HCT116 (cell line): ENCODE measurements around the gene QRICH2. TPM values are rescaled to one million over a fixed set of nuclear protein-coding genes. Genes with fewer than 3 reads are reported as not detected.
A peak's percentile ranks its signal among the peaks of the same experiment; 100 is the strongest.

Experiments
- ATAC-seq: fragments of 200-7000 bp; cut with Tn5 transposase; 2 replicates; pipeline ENCODE4 v1.9.1; 2020; ENCODE audit warnings: mild to moderate bottlenecking, moderate library complexity
- Bru-seq: library from RNA; stranded (reverse); fragments of 400-500 nt; gene quantifications from one replicate; lab custom pipeline; 2021; lab: Mats Ljungman, UMichigan
- BruChase-seq, 2 experiments: library from RNA; stranded (reverse); fragments of 400-500 nt; gene quantifications; one replicate each; lab custom pipeline; 2021; lab: Mats Ljungman, UMichigan
- BruUV-seq: library from RNA; stranded (reverse); fragments of 400-500 nt; replicated peaks from 2 replicates; lab custom pipeline; 2021; lab: Mats Ljungman, UMichigan
- CTCF ChIA-PET: fragments of 300-600 bp; sonication (Branson Sonifier 250); formaldehyde crosslinking; loops from one replicate; lab custom pipeline; 2021; ENCODE audit warnings: antibody characterized with exemption; lab: Charles Lee
- POLR2A ChIA-PET: fragments of 300-600, 350-600 bp; sonication (Branson Sonifier 250); formaldehyde crosslinking; loops from one replicate; lab custom pipeline; 2021; ENCODE audit warnings: antibody characterized with exemption; lab: Charles Lee
- RAD21 ChIA-PET, 2 experiments: fragments of 300-600 bp; sonication (Branson Sonifier 250); formaldehyde crosslinking; loops; one replicate each; lab custom pipeline; 2023; ENCODE audit warnings: low total read pairs in 2 of 2; ENCODE audit not compliant: uncharacterized antibody in 2 of 2, unreplicated experiment in 2 of 2, low non-redundant PET in 1 of 2; lab: Charles Lee
- DNase-seq: peaks from one replicate; pipeline ENCODE4 v3.0.0-alpha.2; 2010; ENCODE audit warnings: low read depth, low spot score
- H2AFZ ChIP-seq: fragments of 200-600 bp; shearing (Covaris generic), sonication (generic); 2 replicates; pipeline ENCODE4 v1.6.1; 2017; ENCODE audit warnings: low read depth, mixed run types, mixed read lengths, antibody characterized with exemption, low read length; ENCODE audit not compliant: poor library complexity, severe bottlenecking
- H3K27ac ChIP-seq: 2 replicates; pipeline ENCODE4 v1.5.1; 2012; ENCODE audit warnings: low read depth, low read length
- H3K27me3 ChIP-seq: fragments of 200-600 bp; sonication (generic); 2 replicates; pipeline ENCODE4 v1.6.1; 2016; ENCODE audit warnings: mixed run types, low read length, mixed read lengths; ENCODE audit not compliant: insufficient read depth
- H3K36me3 ChIP-seq, 2 experiments: fragments of 200-500 bp in 1 of 2; fragments of 200-600 bp in 1 of 2; sonication (Bioruptor generic) in 1 of 2; sonication (generic) in 1 of 2; 2 replicates each; pipeline versions ENCODE4 v1.5.1 to v1.6.1; 2014 to 2016; ENCODE audit warnings: low read length in 2 of 2, inconsistent platforms in 1 of 2, mixed read lengths in 1 of 2, mixed run types in 1 of 2; ENCODE audit not compliant: insufficient read depth in 2 of 2, control insufficient read depth in 1 of 2
- H3K4me1 ChIP-seq, 2 experiments: fragments of 200-600 bp in 1 of 2; sonication (generic) in 1 of 2; 2 replicates each; pipeline versions ENCODE4 v1.5.1 to v1.6.1; 2012 to 2017; ENCODE audit warnings: low read length in 2 of 2, inconsistent platforms in 1 of 2, mild to moderate bottlenecking in 1 of 2, mixed read lengths in 1 of 2, mixed run types in 1 of 2, moderate library complexity in 1 of 2; ENCODE audit not compliant: insufficient read depth in 2 of 2, control insufficient read depth in 1 of 2
- H3K4me2 ChIP-seq: fragments of 200-600 bp; sonication (generic); 2 replicates; pipeline ENCODE4 v1.6.1; 2017; ENCODE audit warnings: mixed run types, low read length, mixed read lengths
- H3K4me3 ChIP-seq, 2 experiments: fragments of 200-600 bp in 1 of 2; sonication (generic) in 1 of 2; replicated peaks in 1 of 2; 2 replicates each; pipeline ENCODE4 v1.5.1; 2011 to 2016; ENCODE audit warnings: low read length in 2 of 2, control low read depth in 1 of 2, low read depth in 1 of 2, mild to moderate bottlenecking in 1 of 2, mixed read lengths in 1 of 2, mixed run types in 1 of 2
- H3K79me2 ChIP-seq: fragments of 200-600 bp; sonication (generic); 2 replicates; pipeline ENCODE4 v1.6.1; 2017; ENCODE audit warnings: mild to moderate bottlenecking, mixed run types, low read length, moderate library complexity, mixed read lengths; ENCODE audit not compliant: insufficient read depth
- H3K9ac ChIP-seq: fragments of 200-600 bp; sonication (generic); 2 replicates; pipeline ENCODE4 v1.6.1; 2016; ENCODE audit warnings: low read length, mixed read lengths
- H3K9me2 ChIP-seq: fragments of 200-600 bp; sonication (generic), shearing (Covaris generic); 2 replicates; pipeline ENCODE4 v1.6.1; 2017; ENCODE audit warnings: mixed run types, mild to moderate bottlenecking, moderate library complexity; ENCODE audit not compliant: insufficient read depth
- H3K9me3 ChIP-seq, 2 experiments: fragments of 200-500 bp in 1 of 2; fragments of 200-600 bp in 1 of 2; sonication (Bioruptor generic) in 1 of 2; sonication (generic) in 1 of 2; 2 replicates each; pipeline ENCODE4 v1.6.1; 2014 to 2017; ENCODE audit warnings: low read length in 2 of 2, mixed read lengths in 2 of 2, inconsistent platforms in 1 of 2, low read depth in 1 of 2, mild to moderate bottlenecking in 1 of 2, mixed run types in 1 of 2, moderate library complexity in 1 of 2; ENCODE audit not compliant: control insufficient read depth in 1 of 2, insufficient read depth in 1 of 2
- H4K20me1 ChIP-seq: fragments of 200-600 bp; sonication (generic), shearing (Covaris generic); 2 replicates; pipeline ENCODE4 v1.6.1; 2017; ENCODE audit warnings: mixed run types, mild to moderate bottlenecking, moderate library complexity; ENCODE audit not compliant: insufficient read depth
- EGR1 ChIP-seq: IDR thresholded peaks from 2 replicates; pipeline ENCODE4 v1.6.1; 2012; ENCODE audit warnings: low read depth
- EZH2 ChIP-seq: fragments of 200-600 bp; sonication (generic); IDR thresholded peaks from 2 replicates; pipeline ENCODE4 v1.6.1; 2017; ENCODE audit warnings: antibody characterized with exemption, mixed run types
- FOSL1 ChIP-seq: IDR thresholded peaks from 2 replicates; pipeline ENCODE4 v1.6.1; 2012; ENCODE audit warnings: low read depth
- POLR2A ChIP-seq: IDR thresholded peaks from 2 replicates; pipeline ENCODE4 v1.7.0; 2011; ENCODE audit warnings: borderline replicate concordance; ENCODE audit not compliant: insufficient read depth, insufficient read length; ENCODE audit errors: extremely low read depth
- RAD21 ChIP-seq: IDR thresholded peaks from 2 replicates; pipeline ENCODE4 v1.6.1; 2012; ENCODE audit warnings: low read depth, mild to moderate bottlenecking
- SIN3A ChIP-seq: IDR thresholded peaks from 2 replicates; pipeline ENCODE4 v1.6.1; 2012; ENCODE audit warnings: low read depth
- YY1 ChIP-seq: IDR thresholded peaks from 2 replicates; pipeline ENCODE4 v1.6.1; 2011; ENCODE audit warnings: low read length, low read depth, moderate library complexity, mild to moderate bottlenecking; ENCODE audit not compliant: insufficient replicate concordance; ENCODE audit errors: extremely low read depth
- ZNF274 ChIP-seq: fragments of 200-500 bp; sonication (Bioruptor generic); IDR thresholded peaks from 2 replicates; pipeline ENCODE4 v1.6.1; 2014; ENCODE audit warnings: mild to moderate bottlenecking, low read depth, low read length, inconsistent platforms
- intact Hi-C: fragments of 100-400 bp; cut with micrococcal nuclease; formaldehyde crosslinking; loops from 2 replicates; pipeline ENCODE4 v1.10.0; 2022
- long read RNA-seq: library from polyadenylated mRNA; unstranded; transcript quantifications from one replicate; pipeline ENCODE4 v2.0.0, GENCODE V29; 2021; ENCODE audit not compliant: unreplicated experiment
- polyA plus RNA-seq: library from polyadenylated mRNA; unstranded; fragments of >200 nt; gene quantifications from 2 replicates; pipeline ENCODE4 v1.2.1, GENCODE V29; 2012; ENCODE audit warnings: missing spikeins
- total RNA-seq: library from RNA; stranded (reverse); gene quantifications from one replicate; pipeline ENCODE4 v1.2.1, GENCODE V29; 2021; ENCODE audit not compliant: unreplicated experiment
- TF ChIP-seq, protein P1 (sequence below): IDR thresholded peaks from 2 replicates; pipeline ENCODE4 v1.6.1; 2012; ENCODE audit warnings: low read depth
- TF ChIP-seq, protein P2 (sequence below): IDR thresholded peaks from 2 replicates; pipeline ENCODE4 v1.6.1; 2012

Gene QRICH2, protein sequence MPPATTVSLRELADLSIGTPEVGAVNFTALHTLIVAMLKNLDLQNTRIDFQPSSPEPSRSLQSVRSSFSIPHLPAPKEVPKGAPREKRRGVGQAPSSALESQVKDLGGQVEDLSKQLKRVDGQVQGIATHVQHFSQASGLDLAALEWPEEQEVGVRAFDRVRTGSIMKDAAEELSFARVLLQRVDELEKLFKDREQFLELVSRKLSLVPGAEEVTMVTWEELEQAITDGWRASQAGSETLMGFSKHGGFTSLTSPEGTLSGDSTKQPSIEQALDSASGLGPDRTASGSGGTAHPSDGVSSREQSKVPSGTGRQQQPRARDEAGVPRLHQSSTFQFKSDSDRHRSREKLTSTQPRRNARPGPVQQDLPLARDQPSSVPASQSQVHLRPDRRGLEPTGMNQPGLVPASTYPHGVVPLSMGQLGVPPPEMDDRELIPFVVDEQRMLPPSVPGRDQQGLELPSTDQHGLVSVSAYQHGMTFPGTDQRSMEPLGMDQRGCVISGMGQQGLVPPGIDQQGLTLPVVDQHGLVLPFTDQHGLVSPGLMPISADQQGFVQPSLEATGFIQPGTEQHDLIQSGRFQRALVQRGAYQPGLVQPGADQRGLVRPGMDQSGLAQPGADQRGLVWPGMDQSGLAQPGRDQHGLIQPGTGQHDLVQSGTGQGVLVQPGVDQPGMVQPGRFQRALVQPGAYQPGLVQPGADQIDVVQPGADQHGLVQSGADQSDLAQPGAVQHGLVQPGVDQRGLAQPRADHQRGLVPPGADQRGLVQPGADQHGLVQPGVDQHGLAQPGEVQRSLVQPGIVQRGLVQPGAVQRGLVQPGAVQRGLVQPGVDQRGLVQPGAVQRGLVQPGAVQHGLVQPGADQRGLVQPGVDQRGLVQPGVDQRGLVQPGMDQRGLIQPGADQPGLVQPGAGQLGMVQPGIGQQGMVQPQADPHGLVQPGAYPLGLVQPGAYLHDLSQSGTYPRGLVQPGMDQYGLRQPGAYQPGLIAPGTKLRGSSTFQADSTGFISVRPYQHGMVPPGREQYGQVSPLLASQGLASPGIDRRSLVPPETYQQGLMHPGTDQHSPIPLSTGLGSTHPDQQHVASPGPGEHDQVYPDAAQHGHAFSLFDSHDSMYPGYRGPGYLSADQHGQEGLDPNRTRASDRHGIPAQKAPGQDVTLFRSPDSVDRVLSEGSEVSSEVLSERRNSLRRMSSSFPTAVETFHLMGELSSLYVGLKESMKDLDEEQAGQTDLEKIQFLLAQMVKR (N-terminal part only)
- total RNA-seq (4.9 TPM), Bru-seq, nascent RNA (percentile 49 among the genes with signal in this experiment), BruChase-seq, experiment 1, labeled RNA remaining after a 6-hour chase (percentile 75 among the genes with signal in this experiment), BruChase-seq, experiment 2, labeled RNA remaining after a 2-hour chase (percentile 63 among the genes with signal in this experiment)
- 2.5 and 3.3 TPM in 2 replicates for polyA plus RNA-seq
- long read RNA-seq, partial matches to known transcripts = 8 of 25 reads
- long read RNA-seq, other reads (novel, unspliced or antisense) = 17 of 25 reads

DNA sequence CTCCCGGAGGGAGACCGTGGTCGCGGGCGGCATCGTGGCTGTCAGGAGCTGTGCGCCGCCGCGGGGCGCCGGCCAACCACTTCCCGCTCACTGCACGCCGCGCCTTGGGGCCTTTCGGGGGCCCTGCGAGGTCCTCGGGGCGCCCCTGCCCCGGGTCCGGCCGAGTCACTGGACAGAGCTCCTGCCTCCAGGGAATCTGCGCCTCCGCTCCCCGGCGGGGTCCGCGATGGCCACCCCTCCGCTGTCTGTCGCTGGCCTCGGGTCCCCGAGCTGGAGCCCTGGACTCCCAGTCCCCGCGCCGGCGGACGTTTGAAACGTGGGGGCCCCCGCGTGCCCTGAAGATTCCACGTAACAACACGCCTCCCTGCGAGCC is at the start of gene QRICH2:
Gene QRICH2, minus strand, starts transcription at position 311 of the 373 bp plus-strand sequence. Its CDS starts 278 bp downstream, at position 33.
- no peak for ATAC-seq
- Histone ChIP-seq H3K36me3 (peaks cover 5 to 11% of the 10 kb centered on the region in 2 experiments; a peak in 3 of 4 replicates), H3K4me1 (no peaks in the 10 kb centered on the region), H3K9me3 (no peaks in the 10 kb centered on the region), H3K79me2 (no peaks in the 10 kb centered on the region), H3K4me2 (no peak within 1 kb of the TSS), H4K20me1 (no peaks in the 10 kb centered on the region), H2AFZ (no peak within 1 kb of the TSS), H3K9me2 (no peaks in the 10 kb centered on the region), H3K9ac (no peak within 1 kb of the TSS), H3K27ac (no peak within 1 kb of the TSS), H3K4me3 (no peak within 1 kb of the TSS), H3K27me3 (no peaks in the 10 kb centered on the region)
- TF ChIP-seq EZH2 = no peak
- TF ChIP-seq EGR1 = no peak
- TF ChIP-seq, protein P1, sequence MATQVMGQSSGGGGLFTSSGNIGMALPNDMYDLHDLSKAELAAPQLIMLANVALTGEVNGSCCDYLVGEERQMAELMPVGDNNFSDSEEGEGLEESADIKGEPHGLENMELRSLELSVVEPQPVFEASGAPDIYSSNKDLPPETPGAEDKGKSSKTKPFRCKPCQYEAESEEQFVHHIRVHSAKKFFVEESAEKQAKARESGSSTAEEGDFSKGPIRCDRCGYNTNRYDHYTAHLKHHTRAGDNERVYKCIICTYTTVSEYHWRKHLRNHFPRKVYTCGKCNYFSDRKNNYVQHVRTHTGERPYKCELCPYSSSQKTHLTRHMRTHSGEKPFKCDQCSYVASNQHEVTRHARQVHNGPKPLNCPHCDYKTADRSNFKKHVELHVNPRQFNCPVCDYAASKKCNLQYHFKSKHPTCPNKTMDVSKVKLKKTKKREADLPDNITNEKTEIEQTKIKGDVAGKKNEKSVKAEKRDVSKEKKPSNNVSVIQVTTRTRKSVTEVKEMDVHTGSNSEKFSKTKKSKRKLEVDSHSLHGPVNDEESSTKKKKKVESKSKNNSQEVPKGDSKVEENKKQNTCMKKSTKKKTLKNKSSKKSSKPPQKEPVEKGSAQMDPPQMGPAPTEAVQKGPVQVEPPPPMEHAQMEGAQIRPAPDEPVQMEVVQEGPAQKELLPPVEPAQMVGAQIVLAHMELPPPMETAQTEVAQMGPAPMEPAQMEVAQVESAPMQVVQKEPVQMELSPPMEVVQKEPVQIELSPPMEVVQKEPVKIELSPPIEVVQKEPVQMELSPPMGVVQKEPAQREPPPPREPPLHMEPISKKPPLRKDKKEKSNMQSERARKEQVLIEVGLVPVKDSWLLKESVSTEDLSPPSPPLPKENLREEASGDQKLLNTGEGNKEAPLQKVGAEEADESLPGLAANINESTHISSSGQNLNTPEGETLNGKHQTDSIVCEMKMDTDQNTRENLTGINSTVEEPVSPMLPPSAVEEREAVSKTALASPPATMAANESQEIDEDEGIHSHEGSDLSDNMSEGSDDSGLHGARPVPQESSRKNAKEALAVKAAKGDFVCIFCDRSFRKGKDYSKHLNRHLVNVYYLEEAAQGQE = no peak
- TF ChIP-seq SIN3A = no peak
- TF ChIP-seq YY1 = no peak
- no peak for TF ChIP-seq ZNF274
- TF ChIP-seq POLR2A = no peak
- no peak for TF ChIP-seq FOSL1
- TF ChIP-seq, protein P2, sequence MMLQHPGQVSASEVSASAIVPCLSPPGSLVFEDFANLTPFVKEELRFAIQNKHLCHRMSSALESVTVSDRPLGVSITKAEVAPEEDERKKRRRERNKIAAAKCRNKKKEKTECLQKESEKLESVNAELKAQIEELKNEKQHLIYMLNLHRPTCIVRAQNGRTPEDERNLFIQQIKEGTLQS = no peak
- TF ChIP-seq RAD21 = no peak
- ChIA-PET CTCF (no interaction called here), POLR2A (no interaction called here), RAD21 (no interaction called here)
- intact Hi-C loops = no loop called here
- no TSS peak for BruUV-seq
- DNase-seq = no peak
